Neural cell (in vitro differentiated cells): ENCODE results near the gene SLC6A8. TPM values are rescaled to one million over a fixed set of nuclear protein-coding genes. Genes with fewer than 3 reads are reported as not detected.

Experiments
- H2AFZ ChIP-seq: fragments of 200-600, 300-800 bp; sonication (generic), shearing (Covaris generic); 2 replicates; pipeline ENCODE4 v1.6.0; 2014; ENCODE audit warnings: low read depth, mild to moderate bottlenecking, antibody characterized with exemption, low read length, moderate library complexity
- H3F3A ChIP-seq: fragments of 200-600 bp; shearing (Covaris generic); 2 replicates; pipeline ENCODE4 v1.6.1; 2016; ENCODE audit warnings: mild to moderate bottlenecking, moderate library complexity, mixed read lengths, antibody characterized with exemption, low read length; ENCODE audit not compliant: insufficient read depth, poor library complexity, severe bottlenecking
- H3K27ac ChIP-seq: fragments of 200-600, 300-800 bp; sonication (generic), shearing (Covaris generic); 2 replicates; pipeline ENCODE4 v1.5.1; 2014; ENCODE audit warnings: mild to moderate bottlenecking, low read length, moderate library complexity
- H3K27me3 ChIP-seq: fragments of 300-800, 200-600 bp; sonication (generic), shearing (Covaris generic); 2 replicates; pipeline ENCODE4 v1.6.0; 2014; ENCODE audit warnings: mild to moderate bottlenecking, low read depth, low read length, moderate library complexity; ENCODE audit not compliant: insufficient read depth
- H3K36me3 ChIP-seq: fragments of 300-800, 200-600 bp; sonication (generic), shearing (Covaris generic); 2 replicates; pipeline ENCODE4 v1.5.1; 2014; ENCODE audit warnings: mild to moderate bottlenecking, antibody characterized with exemption, low read length, moderate library complexity; ENCODE audit not compliant: insufficient read depth
- H3K4me2 ChIP-seq: fragments of 300-800, 200-600 bp; sonication (generic), shearing (Covaris generic); 2 replicates; pipeline ENCODE4 v1.6.0; 2014; ENCODE audit warnings: mild to moderate bottlenecking, low read length
- H3K4me3 ChIP-seq: fragments of 300-800, 200-600 bp; sonication (generic), shearing (Covaris generic); 2 replicates; pipeline ENCODE4 v1.5.1; 2014; ENCODE audit warnings: mild to moderate bottlenecking, low read length, moderate library complexity
- H3K79me2 ChIP-seq: fragments of 200-600 bp; shearing (Covaris generic); replicated peaks from 2 replicates; pipeline ENCODE4 v1.6.0; 2014; ENCODE audit warnings: mild to moderate bottlenecking, low read length, moderate library complexity; ENCODE audit not compliant: insufficient read depth
- H3K9ac ChIP-seq: fragments of 300-800, 200-600 bp; sonication (generic), shearing (Covaris generic); 2 replicates; pipeline ENCODE4 v1.6.1; 2016; ENCODE audit warnings: mild to moderate bottlenecking, low read length, mixed read lengths
- H3K9me2 ChIP-seq: fragments of 200-600 bp; shearing (Covaris generic); 2 replicates; pipeline ENCODE4 v1.6.1; 2016; ENCODE audit warnings: mild to moderate bottlenecking, low read length, mixed read lengths; ENCODE audit not compliant: insufficient read depth
- H3K9me3 ChIP-seq: fragments of 200-600, 300-800 bp; sonication (generic), shearing (Covaris generic); 2 replicates; pipeline ENCODE4 v1.6.1; 2016; ENCODE audit warnings: mild to moderate bottlenecking, mixed run types, low read length, moderate library complexity, mixed read lengths
- H4K20me1 ChIP-seq: fragments of 200-600 bp; shearing (Covaris generic); 2 replicates; pipeline ENCODE4 v1.6.1; 2016; ENCODE audit warnings: mild to moderate bottlenecking, mixed run types; ENCODE audit not compliant: insufficient read depth
- EP300 ChIP-seq: fragments of 450-650 bp; conservative IDR thresholded peaks from 2 replicates; pipeline ENCODE4 v1.6.1; 2014; ENCODE audit warnings: antibody characterized with exemption, mild to moderate bottlenecking, moderate library complexity; ENCODE audit not compliant: poor library complexity, severe bottlenecking
- EZH2 ChIP-seq: fragments of 200-600, 300-800 bp; shearing (Covaris generic), sonication (generic); IDR thresholded peaks from 2 replicates; pipeline ENCODE4 v1.6.1; 2014; ENCODE audit warnings: antibody characterized with exemption, low read length, borderline replicate concordance, mild to moderate bottlenecking; ENCODE audit not compliant: insufficient read depth, poor library complexity, severe bottlenecking
- MXI1 ChIP-seq: fragments of 450-650 bp; conservative IDR thresholded peaks from 2 replicates; pipeline ENCODE4 v1.6.1; 2014; ENCODE audit warnings: antibody characterized with exemption, mild to moderate bottlenecking; ENCODE audit not compliant: poor library complexity, severe bottlenecking
- POLR2AphosphoS5 ChIP-seq: IDR thresholded peaks from 2 replicates; pipeline ENCODE4 v1.6.1; 2012
- RAD21 ChIP-seq: fragments of 450-650 bp; conservative IDR thresholded peaks from 2 replicates; pipeline ENCODE4 v1.6.1; 2014; ENCODE audit warnings: antibody characterized with exemption, mild to moderate bottlenecking, moderate library complexity
- SMC3 ChIP-seq: fragments of 450-650 bp; conservative IDR thresholded peaks from 2 replicates; pipeline ENCODE4 v1.6.1; 2014; ENCODE audit warnings: antibody characterized with exemption, mild to moderate bottlenecking, moderate library complexity; ENCODE audit not compliant: poor library complexity
- TAF1 ChIP-seq: IDR thresholded peaks from 2 replicates; pipeline ENCODE4 v1.6.1; 2012; ENCODE audit warnings: low read depth
- polyA plus RNA-seq: library from polyadenylated mRNA; depleted of rRNA; stranded (reverse); fragments of >200 nt; gene quantifications from 2 replicates; pipeline ENCODE4 v1.2.3, GENCODE V29; 2014
- TF ChIP-seq, protein P1 (sequence below): IDR thresholded peaks from 2 replicates; pipeline ENCODE4 v1.6.1; 2012; ENCODE audit warnings: borderline replicate concordance
- TF ChIP-seq, protein P2 (sequence below): fragments of 450-650 bp; IDR thresholded peaks from 2 replicates; pipeline ENCODE4 v1.5.1; 2014; ENCODE audit warnings: antibody characterized with exemption, mild to moderate bottlenecking, moderate library complexity; ENCODE audit not compliant: poor library complexity, severe bottlenecking

The SLC6A8 gene
- polyA plus RNA-seq, 1 donor from 2014 or later = 36.4 TPM

DNA sequence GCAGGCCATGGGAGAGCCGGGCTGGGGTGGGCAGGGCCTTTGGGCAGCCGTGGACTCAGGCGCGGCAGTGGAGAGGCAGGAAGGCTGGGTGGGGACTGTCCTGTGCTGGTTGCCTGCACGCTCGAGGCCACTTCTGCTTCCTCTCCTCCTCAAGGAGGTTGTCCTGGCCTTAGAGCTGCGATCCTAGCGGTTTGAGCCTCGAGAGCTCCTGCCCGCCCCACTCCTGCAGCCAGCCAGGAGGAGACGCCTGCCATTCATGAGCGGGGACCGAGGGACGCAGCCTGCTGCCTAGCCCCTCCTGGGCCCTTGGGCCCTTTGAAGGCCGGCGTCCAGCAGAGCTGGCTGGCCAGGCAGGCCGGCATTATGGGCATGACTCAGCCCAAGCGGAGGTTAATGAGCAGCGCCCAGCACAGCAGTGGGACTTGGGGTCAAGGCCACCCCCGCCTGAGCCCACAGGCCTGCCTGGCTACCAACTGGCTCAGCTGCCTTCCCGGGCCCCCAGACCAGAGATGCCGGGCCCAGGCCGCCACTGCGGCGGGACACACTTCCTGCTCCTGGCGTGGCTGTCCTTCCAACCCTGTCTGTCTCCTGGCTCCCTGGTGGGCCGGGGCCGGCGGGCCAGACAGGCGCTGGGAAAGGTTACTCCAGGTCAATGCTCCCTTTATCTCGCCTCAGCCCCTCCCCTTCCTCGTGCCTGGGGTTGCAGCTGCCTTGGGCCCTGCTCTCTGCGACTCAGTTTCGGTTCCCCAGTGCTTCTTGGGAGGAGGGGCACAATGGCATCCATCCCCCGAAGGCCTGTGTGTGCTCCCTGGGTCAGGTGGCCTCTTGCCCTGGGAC lies 38.8 kb downstream of the SLC6A8 start:
- peak overlapping the region; percentile 26 for H3K9ac ChIP-seq

DNA sequence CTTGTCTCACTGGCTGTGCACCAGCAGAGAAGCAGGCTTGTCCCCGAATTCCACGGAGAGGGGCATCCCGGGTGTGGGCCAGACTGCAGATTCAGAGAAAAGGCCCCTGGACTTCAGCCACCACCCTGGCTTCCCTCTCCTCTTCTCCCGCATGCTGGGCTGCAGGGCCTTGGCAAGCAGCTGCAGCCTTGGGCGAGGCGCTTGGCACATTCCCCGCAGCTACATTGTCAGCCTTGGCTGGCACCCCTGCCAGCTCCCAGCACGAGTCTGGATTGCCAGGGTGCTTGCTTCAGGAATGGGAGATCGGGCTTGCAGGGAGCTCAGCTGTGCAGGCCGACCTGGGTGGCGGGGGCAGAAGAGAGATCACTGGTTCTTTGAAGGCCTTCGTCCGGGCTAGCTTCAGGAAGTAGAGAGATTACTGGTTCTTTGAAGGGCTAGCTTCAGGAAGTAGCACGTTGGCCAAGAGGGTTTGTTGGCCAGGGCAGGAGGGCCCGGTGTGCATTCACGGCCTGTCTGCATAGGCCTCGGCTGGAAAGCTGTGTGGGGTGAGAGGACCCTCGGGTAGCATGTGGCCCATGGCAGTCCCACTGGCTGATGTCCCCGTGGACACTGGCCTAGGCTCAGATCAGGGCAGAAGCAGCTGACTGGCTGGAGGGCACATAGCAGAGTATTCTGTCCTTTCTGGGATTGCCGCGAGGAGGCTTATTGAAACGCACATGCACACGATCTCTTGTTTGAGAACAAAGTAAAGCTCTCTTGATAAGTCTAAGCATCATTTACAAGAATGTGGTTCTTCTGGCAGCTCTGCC lies 39.6 kb downstream of the SLC6A8 start:
- TF ChIP-seq, protein P1, sequence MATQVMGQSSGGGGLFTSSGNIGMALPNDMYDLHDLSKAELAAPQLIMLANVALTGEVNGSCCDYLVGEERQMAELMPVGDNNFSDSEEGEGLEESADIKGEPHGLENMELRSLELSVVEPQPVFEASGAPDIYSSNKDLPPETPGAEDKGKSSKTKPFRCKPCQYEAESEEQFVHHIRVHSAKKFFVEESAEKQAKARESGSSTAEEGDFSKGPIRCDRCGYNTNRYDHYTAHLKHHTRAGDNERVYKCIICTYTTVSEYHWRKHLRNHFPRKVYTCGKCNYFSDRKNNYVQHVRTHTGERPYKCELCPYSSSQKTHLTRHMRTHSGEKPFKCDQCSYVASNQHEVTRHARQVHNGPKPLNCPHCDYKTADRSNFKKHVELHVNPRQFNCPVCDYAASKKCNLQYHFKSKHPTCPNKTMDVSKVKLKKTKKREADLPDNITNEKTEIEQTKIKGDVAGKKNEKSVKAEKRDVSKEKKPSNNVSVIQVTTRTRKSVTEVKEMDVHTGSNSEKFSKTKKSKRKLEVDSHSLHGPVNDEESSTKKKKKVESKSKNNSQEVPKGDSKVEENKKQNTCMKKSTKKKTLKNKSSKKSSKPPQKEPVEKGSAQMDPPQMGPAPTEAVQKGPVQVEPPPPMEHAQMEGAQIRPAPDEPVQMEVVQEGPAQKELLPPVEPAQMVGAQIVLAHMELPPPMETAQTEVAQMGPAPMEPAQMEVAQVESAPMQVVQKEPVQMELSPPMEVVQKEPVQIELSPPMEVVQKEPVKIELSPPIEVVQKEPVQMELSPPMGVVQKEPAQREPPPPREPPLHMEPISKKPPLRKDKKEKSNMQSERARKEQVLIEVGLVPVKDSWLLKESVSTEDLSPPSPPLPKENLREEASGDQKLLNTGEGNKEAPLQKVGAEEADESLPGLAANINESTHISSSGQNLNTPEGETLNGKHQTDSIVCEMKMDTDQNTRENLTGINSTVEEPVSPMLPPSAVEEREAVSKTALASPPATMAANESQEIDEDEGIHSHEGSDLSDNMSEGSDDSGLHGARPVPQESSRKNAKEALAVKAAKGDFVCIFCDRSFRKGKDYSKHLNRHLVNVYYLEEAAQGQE = no peak
- no peak for TF ChIP-seq EZH2
- no peak for TF ChIP-seq TAF1
- no peak for TF ChIP-seq POLR2AphosphoS5
- TF ChIP-seq MXI1 = no peak
- TF ChIP-seq RAD21 = no peak
- H3F3A ChIP-seq = no peaks in the 10 kb centered on the region
- no peaks in the 10 kb centered on the region for H3K9me2 ChIP-seq
- H2AFZ ChIP-seq = no peak overlapping the region
- no peaks in the 10 kb centered on the region for H3K9me3 ChIP-seq
- H3K79me2 ChIP-seq = peaks cover 6% of the 10 kb centered on the region
- H3K9ac ChIP-seq = no peak overlapping the region
- no peak overlapping the region for H3K27ac ChIP-seq
- H3K36me3 ChIP-seq = no peaks in the 10 kb centered on the region
- H3K4me3 ChIP-seq = peak overlapping the region; percentile 52
- no peaks in the 10 kb centered on the region for H4K20me1 ChIP-seq
- no peaks in the 10 kb centered on the region for H3K27me3 ChIP-seq
- no peak overlapping the region for H3K4me2 ChIP-seq

More for the DNA sequence above, 38.8 kb downstream of the SLC6A8 start:
- H3K36me3 ChIP-seq = no peaks in the 10 kb centered on the region
- H3F3A ChIP-seq = no peaks in the 10 kb centered on the region
- peaks cover 11% of the 10 kb centered on the region for H3K79me2 ChIP-seq
- no peaks in the 10 kb centered on the region for H3K27me3 ChIP-seq
- H4K20me1 ChIP-seq = no peaks in the 10 kb centered on the region
- H3K9me2 ChIP-seq = no peaks in the 10 kb centered on the region
- peak overlapping the region; percentile 52 for H3K4me3 ChIP-seq
- TF ChIP-seq EP300 = no peak
- no peak for TF ChIP-seq POLR2AphosphoS5
- TF ChIP-seq, protein P1 = no peak
- TF ChIP-seq MXI1 = no peak
- no peak for TF ChIP-seq SMC3
- TF ChIP-seq TAF1 = no peak
- TF ChIP-seq RAD21 = no peak
- TF ChIP-seq, protein P2, sequence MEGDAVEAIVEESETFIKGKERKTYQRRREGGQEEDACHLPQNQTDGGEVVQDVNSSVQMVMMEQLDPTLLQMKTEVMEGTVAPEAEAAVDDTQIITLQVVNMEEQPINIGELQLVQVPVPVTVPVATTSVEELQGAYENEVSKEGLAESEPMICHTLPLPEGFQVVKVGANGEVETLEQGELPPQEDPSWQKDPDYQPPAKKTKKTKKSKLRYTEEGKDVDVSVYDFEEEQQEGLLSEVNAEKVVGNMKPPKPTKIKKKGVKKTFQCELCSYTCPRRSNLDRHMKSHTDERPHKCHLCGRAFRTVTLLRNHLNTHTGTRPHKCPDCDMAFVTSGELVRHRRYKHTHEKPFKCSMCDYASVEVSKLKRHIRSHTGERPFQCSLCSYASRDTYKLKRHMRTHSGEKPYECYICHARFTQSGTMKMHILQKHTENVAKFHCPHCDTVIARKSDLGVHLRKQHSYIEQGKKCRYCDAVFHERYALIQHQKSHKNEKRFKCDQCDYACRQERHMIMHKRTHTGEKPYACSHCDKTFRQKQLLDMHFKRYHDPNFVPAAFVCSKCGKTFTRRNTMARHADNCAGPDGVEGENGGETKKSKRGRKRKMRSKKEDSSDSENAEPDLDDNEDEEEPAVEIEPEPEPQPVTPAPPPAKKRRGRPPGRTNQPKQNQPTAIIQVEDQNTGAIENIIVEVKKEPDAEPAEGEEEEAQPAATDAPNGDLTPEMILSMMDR = no peak
- no peak for TF ChIP-seq EZH2
- H3K9me3 ChIP-seq = no peaks in the 10 kb centered on the region
- H3K4me2 ChIP-seq = no peak overlapping the region
- no peak overlapping the region for H3K27ac ChIP-seq
- H2AFZ ChIP-seq = no peak overlapping the region
